GM06990 (cell line): ENCODE measurements around the gene MAP6D1.

Experiments
- DNase-seq: peaks from one replicate; pipeline ENCODE4 v3.0.0-alpha.2; 2011; ENCODE audit not compliant: insufficient read length; ENCODE audit errors: extremely low read depth
- H3K27me3 ChIP-seq: replicated peaks from 2 replicates; pipeline ENCODE4 v1.6.0; 2011; ENCODE audit warnings: low read length; ENCODE audit not compliant: control insufficient read depth, insufficient read depth
- H3K36me3 ChIP-seq: 2 replicates; pipeline ENCODE4 v1.5.1; 2011; ENCODE audit warnings: low read length; ENCODE audit not compliant: control insufficient read depth, insufficient read depth
- H3K4me3 ChIP-seq: replicated peaks from 2 replicates; pipeline ENCODE4 v1.5.1; 2011; ENCODE audit warnings: low read depth, mild to moderate bottlenecking, control low read depth, low read length
- CTCF ChIP-seq: IDR thresholded peaks from 2 replicates; pipeline ENCODE4 v1.5.1; 2011; ENCODE audit warnings: low read length, control low read depth, mild to moderate bottlenecking, inconsistent platforms; ENCODE audit not compliant: insufficient read depth, poor library complexity, severe bottlenecking

MAP6D1 gene

GRCh38 chr3:183807209-183807728, 18.1 kb downstream of the MAP6D1 start:
- H3K27me3 ChIP-seq, result no peaks in the 10 kb centered on the region
- no peak overlapping the region for H3K4me3 ChIP-seq
- DNase-seq, result no peak
- TF ChIP-seq CTCF, result no peak
- peaks cover 38% of the 10 kb centered on the region for H3K36me3 ChIP-seq

- H3K4me3 ChIP-seq, result no peak overlapping the region
- no peak for DNase-seq
Measured at GRCh38 chr3:183802989-183803388, 22.4 kb downstream of the MAP6D1 start.

GRCh38 chr3:183801601-183802000, 23.8 kb downstream of the MAP6D1 start:
- Histone ChIP-seq H3K4me3 (no peak overlapping the region), H3K27me3 (no peaks in the 10 kb centered on the region), H3K36me3 (peaks cover 35% of the 10 kb centered on the region)
- DNase-seq, result no peak
- TF ChIP-seq CTCF, result no peak

More at GRCh38 chr3:183802989-183803388, 22.4 kb downstream of the MAP6D1 start:
- no peaks in the 10 kb centered on the region for H3K27me3 ChIP-seq
- no peak for TF ChIP-seq CTCF
- peaks cover 42% of the 10 kb centered on the region for H3K36me3 ChIP-seq

- Histone ChIP-seq H3K4me3 (no peak overlapping the region), H3K27me3 (no peaks in the 10 kb centered on the region), H3K36me3 (peaks cover 35% of the 10 kb centered on the region)
- no peak for TF ChIP-seq CTCF
- DNase-seq, result no peak
Measured at GRCh38 chr3:183800243-183800863, 25.0 kb downstream of the MAP6D1 start.

- DNase-seq, result no peak
- Histone ChIP-seq H3K27me3 (no peaks in the 10 kb centered on the region), H3K36me3 (peaks cover 34% of the 10 kb centered on the region), H3K4me3 (no peak overlapping the region)
- TF ChIP-seq CTCF, result no peak
Measured at GRCh38 chr3:183799461-183799860, 25.9 kb downstream of the MAP6D1 start.
